ENCODE measurements around the gene RPS14. TPM values are rescaled to one million over a fixed set of nuclear protein-coding genes. Genes with fewer than 3 reads are reported as not detected.

RPS14 gene
- polyA plus RNA-seq, 1 donor from 2014 or later, result 3,490 TPM

DNA sequence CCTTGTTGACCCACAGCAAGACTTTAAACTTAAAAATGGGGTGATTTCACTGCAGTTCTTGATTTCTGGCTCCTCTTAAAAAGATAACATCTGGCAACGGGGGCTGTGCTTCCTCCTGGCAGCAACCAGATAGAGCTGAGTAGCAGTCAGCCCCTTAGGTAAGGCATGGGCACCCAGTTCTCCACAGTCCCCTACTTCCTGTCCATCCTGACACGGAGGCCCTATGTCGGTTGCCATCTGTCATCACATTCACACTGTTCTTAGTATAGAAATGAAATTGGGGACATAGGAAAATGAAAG lies 48.5 kb downstream of the RPS14 start:
- Histone ChIP-seq H3K27me3 (ENCODE audit: insufficient read depth, low read depth, low read length) (no peaks in the 10 kb centered on the region), H3K9ac (ENCODE audit: low read length) (no peak overlapping the region), H3K27ac (ENCODE audit: low read length) (no peak overlapping the region), H3K4me3 (ENCODE audit: low read length) (no peak overlapping the region), H3K9me2 (ENCODE audit: insufficient read depth, low read length) (no peaks in the 10 kb centered on the region), H3K79me2 (replicated peaks; ENCODE audit: insufficient read depth, low read length) (no peaks in the 10 kb centered on the region), H3K4me2 (ENCODE audit: low read length) (no peak overlapping the region), H3K9me3 (ENCODE audit: low read length) (no peaks in the 10 kb centered on the region), H4K20me1 (ENCODE audit: insufficient read depth) (no peaks in the 10 kb centered on the region), H2AFZ (ENCODE audit: low read depth, low read length) (no peak overlapping the region), H3F3A (ENCODE audit: insufficient read depth, low read length, poor library complexity, severe bottlenecking) (no peaks in the 10 kb centered on the region), H3K36me3 (ENCODE audit: insufficient read depth, low read length) (no peaks in the 10 kb centered on the region)
- no peak for TF ChIP-seq EZH2 (IDR thresholded peaks at IDR 0.05; ENCODE audit: borderline replicate concordance, insufficient read depth, low read length, poor library complexity, severe bottlenecking)

DNA sequence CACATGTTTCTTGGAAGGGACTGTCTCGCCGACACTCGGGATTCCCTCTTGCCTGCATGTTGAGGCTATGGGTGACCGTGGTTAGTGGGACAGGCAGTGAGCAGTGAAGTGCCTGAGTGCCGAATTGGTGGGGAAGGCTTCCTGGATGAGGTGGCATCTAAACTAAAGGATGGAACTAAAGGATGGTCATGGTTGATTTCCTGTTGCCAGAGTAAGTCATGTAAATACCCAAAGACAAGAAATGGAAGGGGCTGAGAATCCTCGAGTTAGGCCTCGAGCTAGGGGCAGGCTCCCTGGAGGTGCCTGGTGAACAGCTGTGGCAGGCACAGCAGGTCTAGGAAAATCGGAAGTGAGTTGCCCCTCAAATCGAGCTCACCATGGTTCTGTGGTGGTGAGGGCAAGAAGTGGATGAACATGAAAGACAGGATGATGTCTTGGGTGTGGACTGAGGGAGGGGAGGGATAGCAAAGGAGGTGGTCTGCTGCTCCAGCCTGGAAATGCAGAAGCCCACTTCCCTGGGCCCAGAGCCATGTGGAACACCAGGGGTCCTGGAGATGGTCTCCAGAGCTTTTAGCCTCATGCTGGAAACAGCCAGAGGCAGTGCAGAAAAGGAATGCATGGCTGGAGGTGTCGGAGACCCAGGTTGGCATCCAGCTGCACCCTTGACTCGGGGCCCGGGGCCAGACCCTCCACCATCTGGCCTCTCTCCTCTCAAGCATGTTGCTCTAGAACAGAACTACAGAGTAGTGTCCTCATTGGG lies 49.0 kb downstream of the RPS14 start:
- Histone ChIP-seq H3K27ac (ENCODE audit: low read length) (no peak overlapping the region), H3K9me3 (ENCODE audit: low read length) (no peaks in the 10 kb centered on the region), H3K9ac (ENCODE audit: low read length) (no peak overlapping the region), H3K4me3 (ENCODE audit: low read length) (no peak overlapping the region), H3K9me2 (ENCODE audit: insufficient read depth, low read length) (no peaks in the 10 kb centered on the region), H2AFZ (ENCODE audit: low read depth, low read length) (no peak overlapping the region), H3K79me2 (replicated peaks; ENCODE audit: insufficient read depth, low read length) (no peaks in the 10 kb centered on the region), H3K36me3 (ENCODE audit: insufficient read depth, low read length) (no peaks in the 10 kb centered on the region), H3F3A (ENCODE audit: insufficient read depth, low read length, poor library complexity, severe bottlenecking) (no peaks in the 10 kb centered on the region), H4K20me1 (ENCODE audit: insufficient read depth) (no peaks in the 10 kb centered on the region), H3K27me3 (ENCODE audit: insufficient read depth, low read depth, low read length) (no peaks in the 10 kb centered on the region), H3K4me2 (ENCODE audit: low read length) (no peak overlapping the region)
- no peak for TF ChIP-seq SMC3 (conservative IDR thresholded peaks at IDR 0.05; ENCODE audit: poor library complexity)
- TF ChIP-seq REST (IDR thresholded peaks at IDR 0.05; ENCODE audit: borderline replicate concordance), result no peak
- no peak for TF ChIP-seq TAF1 (IDR thresholded peaks at IDR 0.05; ENCODE audit: low read depth)

DNA sequence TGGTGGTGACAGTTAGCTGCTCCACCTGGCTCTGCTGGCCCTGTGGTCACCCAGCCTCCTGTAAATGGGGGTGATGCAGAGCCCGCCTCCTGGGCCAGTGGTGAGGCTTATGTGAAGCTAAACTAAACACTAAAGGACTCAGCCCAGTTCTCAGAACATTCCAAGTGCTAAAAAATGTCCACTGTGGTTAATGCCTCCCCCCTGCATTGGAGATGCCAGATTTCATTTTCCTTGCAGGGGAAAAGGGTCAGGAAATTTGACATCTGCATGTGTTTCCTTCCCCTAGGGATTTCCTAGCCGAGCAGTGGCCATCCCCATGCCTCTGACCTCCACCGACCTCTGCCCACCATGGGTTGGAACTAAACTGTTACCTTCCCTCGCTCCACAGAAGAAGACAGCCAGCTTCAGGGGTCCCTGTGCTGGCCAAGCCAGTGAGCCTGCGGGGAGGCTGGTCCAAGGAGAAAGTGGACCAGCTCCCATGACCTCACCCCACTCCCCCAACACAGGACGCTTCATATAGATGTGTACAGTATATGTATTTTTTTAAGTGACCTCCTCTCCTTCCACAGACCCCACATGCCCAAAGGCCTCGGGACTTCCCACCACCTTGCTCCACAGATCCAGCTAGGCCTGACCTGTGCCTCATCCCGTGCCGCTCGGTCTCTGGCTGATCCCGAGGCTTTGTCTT lies 49.9 kb downstream of the RPS14 start:
- H3K27ac ChIP-seq (ENCODE audit: low read length), result no peak overlapping the region

More for the DNA sequence above, 49.9 kb downstream of the RPS14 start:
- Histone ChIP-seq H3K9me2 (ENCODE audit: insufficient read depth, low read length) (no peaks in the 10 kb centered on the region), H2AFZ (ENCODE audit: low read depth, low read length) (no peak overlapping the region), H3K36me3 (ENCODE audit: insufficient read depth, low read length) (no peaks in the 10 kb centered on the region), H3K4me2 (ENCODE audit: low read length) (no peak overlapping the region), H3K9ac (ENCODE audit: low read length) (no peak overlapping the region), H3F3A (ENCODE audit: insufficient read depth, low read length, poor library complexity, severe bottlenecking) (no peaks in the 10 kb centered on the region), H3K27me3 (ENCODE audit: insufficient read depth, low read depth, low read length) (no peaks in the 10 kb centered on the region), H3K79me2 (replicated peaks; ENCODE audit: insufficient read depth, low read length) (no peaks in the 10 kb centered on the region), H4K20me1 (ENCODE audit: insufficient read depth) (no peaks in the 10 kb centered on the region), H3K9me3 (ENCODE audit: low read length) (no peaks in the 10 kb centered on the region), H3K4me3 (ENCODE audit: low read length) (no peak overlapping the region)
- TF ChIP-seq EZH2 (IDR thresholded peaks at IDR 0.05; ENCODE audit: borderline replicate concordance, insufficient read depth, low read length, poor library complexity, severe bottlenecking) (no peak), SMC3 (conservative IDR thresholded peaks at IDR 0.05; ENCODE audit: poor library complexity) (no peak), RAD21 (conservative IDR thresholded peaks at IDR 0.05) (no peak), EP300 (conservative IDR thresholded peaks at IDR 0.05; ENCODE audit: poor library complexity, severe bottlenecking) (no peak), POLR2AphosphoS5 (IDR thresholded peaks at IDR 0.05) (no peak), REST (IDR thresholded peaks at IDR 0.05; ENCODE audit: borderline replicate concordance) (no peak), TAF1 (IDR thresholded peaks at IDR 0.05; ENCODE audit: low read depth) (no peak), MXI1 (conservative IDR thresholded peaks at IDR 0.05; ENCODE audit: poor library complexity, severe bottlenecking) (no peak)
- TF ChIP-seq, protein P1, sequence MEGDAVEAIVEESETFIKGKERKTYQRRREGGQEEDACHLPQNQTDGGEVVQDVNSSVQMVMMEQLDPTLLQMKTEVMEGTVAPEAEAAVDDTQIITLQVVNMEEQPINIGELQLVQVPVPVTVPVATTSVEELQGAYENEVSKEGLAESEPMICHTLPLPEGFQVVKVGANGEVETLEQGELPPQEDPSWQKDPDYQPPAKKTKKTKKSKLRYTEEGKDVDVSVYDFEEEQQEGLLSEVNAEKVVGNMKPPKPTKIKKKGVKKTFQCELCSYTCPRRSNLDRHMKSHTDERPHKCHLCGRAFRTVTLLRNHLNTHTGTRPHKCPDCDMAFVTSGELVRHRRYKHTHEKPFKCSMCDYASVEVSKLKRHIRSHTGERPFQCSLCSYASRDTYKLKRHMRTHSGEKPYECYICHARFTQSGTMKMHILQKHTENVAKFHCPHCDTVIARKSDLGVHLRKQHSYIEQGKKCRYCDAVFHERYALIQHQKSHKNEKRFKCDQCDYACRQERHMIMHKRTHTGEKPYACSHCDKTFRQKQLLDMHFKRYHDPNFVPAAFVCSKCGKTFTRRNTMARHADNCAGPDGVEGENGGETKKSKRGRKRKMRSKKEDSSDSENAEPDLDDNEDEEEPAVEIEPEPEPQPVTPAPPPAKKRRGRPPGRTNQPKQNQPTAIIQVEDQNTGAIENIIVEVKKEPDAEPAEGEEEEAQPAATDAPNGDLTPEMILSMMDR (IDR thresholded peaks at IDR 0.05; ENCODE audit: poor library complexity, severe bottlenecking), result no peak

Measured in neural cell (in vitro differentiated cells).